Pancreas (tissue), 10 donors: Measurements from ENCODE around the gene QKI. TPM values are rescaled to one million over a fixed set of nuclear protein-coding genes. Genes with fewer than 3 reads are reported as not detected.
A peak's percentile ranks its signal among the peaks of the same experiment; 100 is the strongest.

Experiments
- ATAC-seq, 4 donors: fragments of 200-7000 bp; cut with Tn5 transposase; one replicate each; pipeline versions ENCODE4 v1.8.0 to v1.9.1; 2020; ENCODE audit warnings: mild to moderate bottlenecking in 4 of 4, moderate library complexity in 4 of 4
- DNase-seq, 6 donors: peaks; one replicate each; pipeline ENCODE4 v3.0.0-alpha.2; 2020
- FAIRE-seq: peaks from 2 replicates; lab custom pipeline; 2012; peaks lifted over from hg19 to GRCh38; lab: Jason Lieb, UNC
- H3K27ac ChIP-seq, 4 donors: fragments of 200-600 bp; sonication (generic); 1 replicate in 3 of 4; 2 replicates in 1 of 4; pipeline versions ENCODE4 v1.5.0 to v1.8.0; 2020
- H3K27me3 ChIP-seq, 4 donors: fragments of 200-600 bp; one replicate each; pipeline ENCODE4 v1.8.0; 2021
- H3K36me3 ChIP-seq, 3 donors: fragments of 200-600 bp; sonication (generic) in 1 of 3; one replicate each; pipeline versions ENCODE4 v1.5.0 to v1.8.0; 2020 to 2021
- H3K4me1 ChIP-seq, 3 donors: fragments of 200-600 bp; one replicate each; pipeline ENCODE4 v1.8.0; 2021
- H3K4me3 ChIP-seq, 4 donors: fragments of 200-600 bp; sonication (generic) in 2 of 4; one replicate each; pipeline versions ENCODE4 v1.5.0 to v1.8.0; 2020 to 2021
- H3K9me3 ChIP-seq, 4 donors: fragments of 200-600 bp; one replicate each; pipeline ENCODE4 v1.8.0; 2021
- WGBS, 2 donors: extraction: QIAGEN DNeasy Blood & Tissue Kit; methylation state at CpG; one replicate each; pipeline ENCODE4 v1.1.7; 2013; 5-methylcytosine and 5-hydroxymethylcytosine counted together
- intact Hi-C, 3 donors: fragments of 100-400 bp; cut with DNase I; formaldehyde crosslinking; loops; one replicate each; pipeline versions ENCODE4 v1.11.1 to v1.14.2; 2022
- polyA plus RNA-seq, 2 donors: library from polyadenylated mRNA; stranded (reverse); fragments of 200-250 nt; gene quantifications; one replicate each; pipeline ENCODE4 v1.2.3, GENCODE V29; 2013
- total RNA-seq, 6 donors: library from RNA; stranded (reverse); fragmentation: NEBNext Ultra II Directional in 4 of 6; extraction: Animal tissue kit (Norgen Biotek cat#: 25700) in 4 of 6; gene quantifications; one replicate each; pipeline versions ENCODE4 v1.2.1 to v1.2.4, GENCODE V29; 2021 to 2023
- TF ChIP-seq, protein P1 (sequence below), 4 donors: fragments of 200-600 bp; sonication (generic) in 3 of 4; IDR thresholded peaks; one replicate each; pipeline versions ENCODE4 v1.5.0 to v1.8.0; 2021; ENCODE audit warnings: antibody characterized with exemption in 4 of 4
- donor health status: healthy with polysubstance abuse.
- donor health status: DM: no; HTN: no; CAD: no; lungs with moderate emphysema.
- donor health status: DM: no; HTN: no; CAD: no.
- donor health status: control.
- donor health status: control.
- donor health status: Bipolar disorder and iron deficiency.
- donor health status: DM: yes; HTN: yes; CAD: no.
- donor health status: DM: no; HTN: no; CAD: no.
- donor health status: DM: no; HTN: no; CAD: no.
- donor health status: DM: yes; HTN: yes; CAD: no.

The QKI gene
- total and polyA plus RNA-seq, 8 donors: 9.0 to 52.6 (median 21.6) TPM

DNA sequence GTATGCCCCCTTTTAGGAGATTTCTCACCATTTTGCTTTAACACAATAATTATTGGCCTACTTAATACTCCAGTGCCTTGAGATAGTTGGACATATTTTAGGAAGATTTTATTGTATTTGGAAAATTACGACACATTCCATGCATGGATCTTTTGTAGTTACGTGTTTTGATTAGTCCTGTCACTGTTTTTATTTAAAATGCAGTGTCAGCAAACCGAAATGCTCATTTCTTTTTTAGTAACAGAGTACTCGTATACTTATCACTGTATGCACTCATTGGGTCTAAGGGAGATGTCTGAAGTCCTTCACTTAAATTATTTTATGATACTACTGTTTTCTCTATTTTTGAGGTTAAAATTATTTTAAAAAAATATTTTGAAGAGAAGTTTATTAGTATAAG is 153.8 kb downstream of the QKI start:
- no peak overlapping the region for H3K27ac ChIP-seq
- no peak for ATAC-seq
- no peaks in the 10 kb centered on the region for H3K9me3 ChIP-seq
- WGBS, 2 donors: 94 to 95% methylated on average over 4 of the region's 4 CpGs
- no peak overlapping the region for H3K4me3 ChIP-seq
- intact Hi-C loops: no loop called here
- H3K4me1 ChIP-seq: peaks cover 3 to 10% (median 6%) of the 10 kb centered on the region in 3 donors
- H3K27me3 ChIP-seq: no peaks in the 10 kb centered on the region
- TF ChIP-seq, protein P1, sequence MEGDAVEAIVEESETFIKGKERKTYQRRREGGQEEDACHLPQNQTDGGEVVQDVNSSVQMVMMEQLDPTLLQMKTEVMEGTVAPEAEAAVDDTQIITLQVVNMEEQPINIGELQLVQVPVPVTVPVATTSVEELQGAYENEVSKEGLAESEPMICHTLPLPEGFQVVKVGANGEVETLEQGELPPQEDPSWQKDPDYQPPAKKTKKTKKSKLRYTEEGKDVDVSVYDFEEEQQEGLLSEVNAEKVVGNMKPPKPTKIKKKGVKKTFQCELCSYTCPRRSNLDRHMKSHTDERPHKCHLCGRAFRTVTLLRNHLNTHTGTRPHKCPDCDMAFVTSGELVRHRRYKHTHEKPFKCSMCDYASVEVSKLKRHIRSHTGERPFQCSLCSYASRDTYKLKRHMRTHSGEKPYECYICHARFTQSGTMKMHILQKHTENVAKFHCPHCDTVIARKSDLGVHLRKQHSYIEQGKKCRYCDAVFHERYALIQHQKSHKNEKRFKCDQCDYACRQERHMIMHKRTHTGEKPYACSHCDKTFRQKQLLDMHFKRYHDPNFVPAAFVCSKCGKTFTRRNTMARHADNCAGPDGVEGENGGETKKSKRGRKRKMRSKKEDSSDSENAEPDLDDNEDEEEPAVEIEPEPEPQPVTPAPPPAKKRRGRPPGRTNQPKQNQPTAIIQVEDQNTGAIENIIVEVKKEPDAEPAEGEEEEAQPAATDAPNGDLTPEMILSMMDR (IDR thresholded peaks at IDR 0.05): no peak
- no peak for DNase-seq
- peaks cover 0 to 7% (median 0%) of the 10 kb centered on the region in 3 donors for H3K36me3 ChIP-seq
- FAIRE-seq: peak; percentile 57

DNA sequence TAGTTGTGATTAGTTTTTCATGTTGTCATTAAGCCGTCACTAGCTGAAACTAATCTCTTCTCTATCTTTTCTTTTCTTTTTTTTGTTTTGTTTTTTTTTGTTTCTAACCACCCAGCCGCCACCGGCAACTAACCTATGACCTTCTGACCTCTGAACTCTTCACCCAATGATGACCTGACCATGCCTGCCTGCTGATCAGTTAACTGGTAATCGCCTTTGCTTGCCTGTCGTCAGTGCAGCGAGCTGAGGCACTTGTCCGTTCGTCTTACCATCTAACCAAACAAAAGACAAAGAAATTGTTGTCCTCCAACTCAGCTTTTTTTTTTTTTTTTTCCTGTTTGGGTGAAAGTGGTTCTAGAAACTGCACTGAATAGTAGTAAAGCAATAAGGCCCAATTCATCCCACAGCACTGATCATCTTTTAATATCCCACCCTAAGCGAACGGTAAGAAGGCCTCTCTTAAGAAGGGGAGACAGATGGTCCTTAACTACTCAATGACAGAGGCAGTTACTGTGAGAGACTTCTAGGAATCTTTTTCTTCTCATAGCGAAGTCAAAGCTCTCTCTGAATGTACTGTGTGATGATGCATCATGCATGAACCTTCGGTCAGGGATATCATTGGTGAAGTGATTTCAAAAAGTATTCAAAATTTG is 156.2 kb downstream of the QKI start:
- Histone ChIP-seq H3K4me1 (peaks cover 0 to 10% (median 6%) of the 10 kb centered on the region in 3 donors), H3K4me3 (no peak overlapping the region), H3K36me3 (peaks cover 0 to 9% (median 0%) of the 10 kb centered on the region in 3 donors), H3K27ac (no peak overlapping the region), H3K9me3 (no peaks in the 10 kb centered on the region), H3K27me3 (no peaks in the 10 kb centered on the region)
- TF ChIP-seq, protein P1 (IDR thresholded peaks at IDR 0.05): no peak
- ATAC-seq (no peak), DNase-seq (no peak), FAIRE-seq (no peak)
- intact Hi-C loops: no loop called here
- 93 to 94% methylated on average over 12 of the region's 12 CpGs for WGBS, 2 donors

DNA sequence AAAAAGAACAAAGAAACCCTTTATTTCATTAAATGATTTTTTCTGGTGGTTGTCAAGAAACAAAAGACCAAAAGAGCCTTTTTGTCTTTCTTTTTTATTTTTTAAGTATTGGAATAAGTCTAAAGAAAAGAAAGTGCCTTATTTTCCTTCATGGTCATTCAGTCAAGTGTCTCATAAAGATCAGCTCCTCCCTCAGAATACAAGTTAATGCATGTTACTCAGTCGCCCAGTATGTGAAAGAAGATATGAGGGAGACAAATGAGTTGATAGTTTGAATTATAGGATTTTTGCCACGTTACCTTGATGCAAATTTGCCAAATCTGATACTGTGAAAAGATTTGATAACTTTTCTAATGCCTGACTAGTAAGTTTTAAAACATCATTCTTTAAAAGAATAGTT is 157.2 kb downstream of the QKI start:
- DNase-seq (no peak), FAIRE-seq (no peak), ATAC-seq (no peak)
- peaks cover 0 to 9% (median 0%) of the 10 kb centered on the region in 3 donors for H3K36me3 ChIP-seq
- TF ChIP-seq, protein P1 (IDR thresholded peaks at IDR 0.05): no peak
- no peak overlapping the region for H3K4me3 ChIP-seq
- 70 to 72% methylated on average over 2 of the region's 2 CpGs for WGBS, 2 donors
- H3K27me3 ChIP-seq: no peaks in the 10 kb centered on the region
- intact Hi-C loops: no loop called here
- H3K9me3 ChIP-seq: no peaks in the 10 kb centered on the region
- no peak overlapping the region for H3K27ac ChIP-seq
- H3K4me1 ChIP-seq: peaks cover 0 to 10% (median 6%) of the 10 kb centered on the region in 3 donors

DNA sequence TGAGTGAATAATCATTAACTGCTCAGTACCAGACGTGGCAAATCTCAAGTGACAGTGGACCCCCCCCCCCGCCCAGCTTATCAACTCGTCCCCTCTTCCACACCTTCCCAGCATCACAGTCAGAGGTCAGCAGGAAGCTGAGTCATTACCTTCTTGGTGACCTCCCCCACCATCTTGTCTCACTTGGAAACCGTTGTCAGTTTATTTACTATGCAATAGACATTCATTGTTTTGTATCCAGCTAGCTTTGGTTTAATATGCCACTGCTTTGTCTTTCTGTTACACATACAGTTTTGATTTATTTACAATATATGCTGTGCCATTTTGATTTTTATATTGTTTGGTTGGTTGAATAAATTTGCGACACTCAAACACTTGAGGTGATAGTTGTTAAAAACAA is 158.1 kb downstream of the QKI start:
- H3K9me3 ChIP-seq: no peaks in the 10 kb centered on the region
- peaks cover 0 to 10% (median 2%) of the 10 kb centered on the region in 3 donors for H3K4me1 ChIP-seq
- intact Hi-C loops: no loop called here
- ATAC-seq (no peak), DNase-seq (no peak), FAIRE-seq (no peak)
- WGBS, 2 donors: 64 to 81% methylated on average over 5 of the region's 5 CpGs
- no peak overlapping the region for H3K27ac ChIP-seq
- H3K27me3 ChIP-seq: no peaks in the 10 kb centered on the region
- peaks cover 0 to 9% (median 0%) of the 10 kb centered on the region in 3 donors for H3K36me3 ChIP-seq
- TF ChIP-seq, protein P1 (IDR thresholded peaks at IDR 0.05): no peak
- no peak overlapping the region for H3K4me3 ChIP-seq

DNA sequence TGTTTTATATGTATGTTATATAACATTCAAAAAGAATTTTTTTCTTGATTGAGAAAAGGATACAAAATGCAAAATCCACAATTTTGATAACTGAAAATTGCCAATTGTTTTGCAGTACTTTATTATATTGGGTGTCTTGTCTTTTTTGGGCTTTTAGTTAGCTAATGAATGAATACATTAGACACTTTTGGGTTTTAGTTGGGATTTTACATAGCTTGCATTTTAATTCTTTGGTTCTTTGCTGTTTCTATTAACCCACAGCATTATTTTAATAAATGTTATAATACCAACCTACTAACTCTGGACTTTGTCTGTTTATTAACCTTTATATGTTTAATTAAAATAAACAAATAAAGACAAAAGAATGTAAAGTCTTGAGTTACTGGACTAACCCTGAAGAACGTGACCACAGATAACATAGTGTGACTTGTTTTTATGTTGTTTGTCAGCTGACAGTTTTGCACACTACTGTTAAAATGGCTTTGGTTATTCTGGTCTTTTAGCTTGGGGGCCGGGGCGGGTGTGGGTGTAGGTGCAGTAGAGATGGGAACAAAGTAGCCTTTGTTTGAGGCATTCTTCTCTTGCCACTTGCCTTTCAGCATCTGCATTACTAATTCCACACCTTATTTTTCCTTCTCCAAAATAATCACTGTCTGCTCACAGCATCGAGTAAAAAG is 159.1 kb downstream of the QKI start:
- WGBS, 2 donors: 65 to 73% methylated on average over 4 of the region's 4 CpGs
- DNase-seq: no peak
- Histone ChIP-seq H3K27ac (no peak overlapping the region), H3K27me3 (no peaks in the 10 kb centered on the region), H3K4me1 (peaks cover 0 to 10% (median 0%) of the 10 kb centered on the region in 3 donors), H3K36me3 (peaks cover 0 to 9% (median 0%) of the 10 kb centered on the region in 3 donors), H3K9me3 (no peaks in the 10 kb centered on the region), H3K4me3 (no peak overlapping the region)
- peak; percentile 65 for FAIRE-seq
- intact Hi-C loops: no loop called here
- TF ChIP-seq, protein P1 (IDR thresholded peaks at IDR 0.05): no peak
- ATAC-seq: no peak
